Endothelial cell of umbilical vein (primary cell): ENCODE results near the gene GPR4. TPM values are rescaled to one million over a fixed set of nuclear protein-coding genes. Genes with fewer than 3 reads are reported as not detected.

Source experiments
- BruUV-seq: library from RNA; stranded (reverse); fragments of 400-500 nt; replicated peaks from 2 replicates; lab custom pipeline; 2021; lab: Mats Ljungman, UMichigan
- CTCF ChIA-PET: fragments of 300-600, 350-600 bp; sonication (Branson Sonifier 250); formaldehyde crosslinking; loops from one replicate; lab custom pipeline; 2021; ENCODE audit warnings: antibody characterized with exemption, inconsistent platforms; lab: Charles Lee
- POLR2A ChIA-PET: fragments of 300-600, 350-600 bp; sonication (Branson Sonifier 250); formaldehyde crosslinking; loops from one replicate; lab custom pipeline; 2021; ENCODE audit warnings: antibody characterized with exemption, inconsistent platforms; lab: Charles Lee
- DNase-seq: peaks from one replicate; pipeline ENCODE4 v3.0.0-alpha.2; 2011; ENCODE audit warnings: low read depth, low spot score
- FAIRE-seq: peaks from 2 replicates; lab custom pipeline; 2011; peaks lifted over from hg19 to GRCh38; lab: Jason Lieb, UNC
- H2AFZ ChIP-seq: 2 replicates; pipeline ENCODE4 v1.6.0; 2012; ENCODE audit warnings: low read depth, low read length, control low read depth, inconsistent platforms
- H3K27ac ChIP-seq: 2 replicates; pipeline ENCODE4 v1.5.1; 2011; ENCODE audit warnings: low read depth, mild to moderate bottlenecking, control low read depth, low read length, moderate library complexity; ENCODE audit not compliant: insufficient read depth
- H3K27me3 ChIP-seq, 2 experiments: 2 replicates each; pipeline versions ENCODE4 v1.6.0 to v1.6.1; 2011; ENCODE audit warnings: low read length in 2 of 2, mixed read lengths in 1 of 2; ENCODE audit not compliant: control insufficient read depth in 2 of 2, insufficient read depth in 2 of 2
- H3K36me3 ChIP-seq, 2 experiments: 2 replicates in 1 of 2; 3 replicates in 1 of 2; pipeline ENCODE4 v1.5.1; 2011; ENCODE audit warnings: low read length in 2 of 2, mild to moderate bottlenecking in 1 of 2, moderate library complexity in 1 of 2; ENCODE audit not compliant: control insufficient read depth in 2 of 2, insufficient read depth in 2 of 2; ENCODE audit errors: extremely low read depth in 1 of 2
- H3K4me1 ChIP-seq: 3 replicates; pipeline ENCODE4 v1.5.1; 2011; ENCODE audit warnings: mild to moderate bottlenecking, low read length; ENCODE audit not compliant: control insufficient read depth, insufficient read depth; ENCODE audit errors: extremely low read depth
- H3K4me2 ChIP-seq: 2 replicates; pipeline ENCODE4 v1.6.1; 2011; ENCODE audit warnings: low read length, control low read depth, mixed read lengths; ENCODE audit not compliant: insufficient read depth
- H3K4me3 ChIP-seq, 3 experiments: fragments of 200-600 bp in 1 of 3; sonication (generic), shearing (Covaris generic) in 1 of 3; replicated peaks in 1 of 3; 2 replicates each; pipeline ENCODE4 v1.5.1; 2011 to 2016; ENCODE audit warnings: control low read depth in 3 of 3, low read length in 3 of 3, mild to moderate bottlenecking in 2 of 3, inconsistent platforms in 1 of 3, low read depth in 1 of 3, moderate library complexity in 1 of 3; ENCODE audit not compliant: insufficient read depth in 1 of 3
- H3K79me2 ChIP-seq: 2 replicates; pipeline ENCODE4 v1.6.0; 2012; ENCODE audit warnings: low read length, inconsistent platforms; ENCODE audit not compliant: control insufficient read depth, insufficient read depth
- H3K9ac ChIP-seq: replicated peaks from 2 replicates; pipeline ENCODE3; 2011; ENCODE audit warnings: low read length, control low read depth; ENCODE audit not compliant: insufficient read depth; ENCODE audit errors: extremely low read depth
- H3K9me1 ChIP-seq: replicated peaks from 3 replicates; pipeline ENCODE4 v1.6.0; 2011; ENCODE audit warnings: mild to moderate bottlenecking, low read length; ENCODE audit not compliant: control insufficient read depth, insufficient read depth; ENCODE audit errors: extremely low read depth
- H3K9me3 ChIP-seq: replicated peaks from 2 replicates; pipeline ENCODE4 v1.5.1; 2012; ENCODE audit warnings: low read length, inconsistent platforms; ENCODE audit not compliant: control insufficient read depth, insufficient read depth
- H4K20me1 ChIP-seq: replicated peaks from 2 replicates; pipeline ENCODE3; 2011; ENCODE audit warnings: mild to moderate bottlenecking, low read length; ENCODE audit not compliant: control insufficient read depth, insufficient read depth; ENCODE audit errors: extremely low read depth
- EZH2 ChIP-seq: IDR thresholded peaks from 2 replicates; pipeline ENCODE4 v1.6.1; 2012; ENCODE audit warnings: borderline replicate concordance, low read depth, mild to moderate bottlenecking, moderate library complexity, low read length, inconsistent platforms; ENCODE audit not compliant: severe bottlenecking
- FOS ChIP-seq: IDR thresholded peaks from 2 replicates; pipeline ENCODE4 v1.6.1; 2011; ENCODE audit warnings: mild to moderate bottlenecking, low read length, moderate library complexity, borderline replicate concordance; ENCODE audit not compliant: insufficient read depth
- GATA2 ChIP-seq: IDR thresholded peaks from 2 replicates; pipeline ENCODE4 v1.7.0; 2011; ENCODE audit warnings: low read depth, mild to moderate bottlenecking, moderate library complexity, mixed read lengths, low read length; ENCODE audit not compliant: insufficient read length, insufficient read depth
- MAX ChIP-seq: IDR thresholded peaks from 2 replicates; pipeline ENCODE4 v1.6.1; 2011; ENCODE audit not compliant: insufficient read depth, insufficient read length
- POLR2A ChIP-seq: IDR thresholded peaks from 2 replicates; pipeline ENCODE4 v1.6.1; 2012; ENCODE audit warnings: low read depth, mild to moderate bottlenecking, control low read depth, low read length
- POLR2AphosphoS5 ChIP-seq: IDR thresholded peaks from 2 replicates; pipeline ENCODE4 v1.6.1; 2012; ENCODE audit warnings: low read depth, mild to moderate bottlenecking, control low read depth, low read length, moderate library complexity; ENCODE audit not compliant: insufficient read depth
- dilution Hi-C: fragments of 300-500 bp; cut with MboI; formaldehyde crosslinking; loops from one replicate; pipeline ENCODE4 v1.15.0; 2019; ENCODE audit warnings: low sequenced_read_pairs; ENCODE audit not compliant: extremely low pct_ligation_motif_present
- intact Hi-C: fragments of 100-400 bp; cut with micrococcal nuclease; formaldehyde crosslinking; loops from one replicate; pipeline ENCODE4 v1.10.0; 2022
- polyA plus RNA-seq, 4 experiments: library from polyadenylated mRNA; depleted of rRNA in 3 of 4; stranded (reverse) in 3 of 4; unstranded in 1 of 4; fragments of >200 nt; gene quantifications; 2 replicates each; pipeline versions ENCODE4 v1.2.1 to v1.2.3, GENCODE V29; 2011 to 2012; ENCODE audit warnings: missing spikeins in 1 of 4
- total RNA-seq: library from RNA; stranded (reverse); gene quantifications from 2 replicates; pipeline ENCODE4 v1.2.3, GENCODE V29; 2021
- TF ChIP-seq, protein P1 (sequence below), 2 donors: IDR thresholded peaks; 1 replicate in 1 of 2; 2 replicates in 1 of 2; pipeline ENCODE4 v1.5.1; 2011; ENCODE audit warnings: low read length in 2 of 2, mild to moderate bottlenecking in 2 of 2, moderate library complexity in 2 of 2, control low read depth in 1 of 2, inconsistent platforms in 1 of 2, low read depth in 1 of 2; ENCODE audit not compliant: insufficient read depth in 1 of 2; ENCODE audit errors: extremely low read depth in 1 of 2

Gene GPR4
- total and polyA plus RNA-seq, 2 donors (not counting 3 experiments of a cell fraction or from before 2014, with no cell fraction given): 17.9 to 26.7 TPM

GRCh38 chr19:45638930-45639729 lies 37.1 kb upstream of the GPR4 start, which contains the start of gene EML2:
Gene EML2, minus strand, starts transcription at chr19:45639397. Its CDS starts 21 bp downstream, at chr19:45639376.
- peak within 1 kb of the TSS; percentile 45 to 62 (median 52) for H3K4me3 ChIP-seq
- FAIRE-seq: peak; percentile 65
- CTCF ChIA-PET: interaction anchor here (0.6 to 5.3 kb wide), 3 partner anchors 25 to 84 kb away, joined by 4 to 91 read pairs (median 4); no protein-coding TSS in a partner anchor

More at GRCh38 chr19:45638930-45639729, 37.1 kb upstream of the GPR4 start, which contains the start of gene EML2:
- POLR2A ChIA-PET: no interaction called here
- no peak for TF ChIP-seq POLR2A
- no peak for TF ChIP-seq FOS
- TF ChIP-seq, protein P1, sequence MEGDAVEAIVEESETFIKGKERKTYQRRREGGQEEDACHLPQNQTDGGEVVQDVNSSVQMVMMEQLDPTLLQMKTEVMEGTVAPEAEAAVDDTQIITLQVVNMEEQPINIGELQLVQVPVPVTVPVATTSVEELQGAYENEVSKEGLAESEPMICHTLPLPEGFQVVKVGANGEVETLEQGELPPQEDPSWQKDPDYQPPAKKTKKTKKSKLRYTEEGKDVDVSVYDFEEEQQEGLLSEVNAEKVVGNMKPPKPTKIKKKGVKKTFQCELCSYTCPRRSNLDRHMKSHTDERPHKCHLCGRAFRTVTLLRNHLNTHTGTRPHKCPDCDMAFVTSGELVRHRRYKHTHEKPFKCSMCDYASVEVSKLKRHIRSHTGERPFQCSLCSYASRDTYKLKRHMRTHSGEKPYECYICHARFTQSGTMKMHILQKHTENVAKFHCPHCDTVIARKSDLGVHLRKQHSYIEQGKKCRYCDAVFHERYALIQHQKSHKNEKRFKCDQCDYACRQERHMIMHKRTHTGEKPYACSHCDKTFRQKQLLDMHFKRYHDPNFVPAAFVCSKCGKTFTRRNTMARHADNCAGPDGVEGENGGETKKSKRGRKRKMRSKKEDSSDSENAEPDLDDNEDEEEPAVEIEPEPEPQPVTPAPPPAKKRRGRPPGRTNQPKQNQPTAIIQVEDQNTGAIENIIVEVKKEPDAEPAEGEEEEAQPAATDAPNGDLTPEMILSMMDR (IDR thresholded peaks at IDR 0.05; ENCODE audit: extremely low read depth in 1 of 2, insufficient read depth in 1 of 2, low read depth in 1 of 2, low read length in 2 of 2): peak in 1 of 2 donors; percentile 15
- no peak for TF ChIP-seq EZH2
- no peak for TF ChIP-seq GATA2
- TF ChIP-seq POLR2AphosphoS5: peak; percentile 33
- TF ChIP-seq MAX: no peak
- peak within 1 kb of the TSS; percentile 64 for H3K4me2 ChIP-seq
- DNase-seq: peak; percentile 33
- H3K27ac ChIP-seq: peak within 1 kb of the TSS; percentile 10
- H3K9me3 ChIP-seq: no peaks in the 10 kb centered on the region
- H3K9ac ChIP-seq: peak within 1 kb of the TSS; percentile 10
- peak within 1 kb of the TSS; percentile 78 for H2AFZ ChIP-seq
- no peaks in the 10 kb centered on the region for H3K27me3 ChIP-seq
- H3K9me1 ChIP-seq: no peaks in the 10 kb centered on the region
- peaks cover 38% of the 10 kb centered on the region for H3K4me1 ChIP-seq
- dilution Hi-C loops: no loop called here
- no peaks in the 10 kb centered on the region for H3K79me2 ChIP-seq
- H3K36me3 ChIP-seq: no peaks in the 10 kb centered on the region
- no peaks in the 10 kb centered on the region for H4K20me1 ChIP-seq
- no TSS peak for BruUV-seq
- intact Hi-C loops: loop anchor here (1.0 kb wide), 1 partner anchor 24 kb away; no protein-coding TSS in a partner anchor
